BJ (cell line): Measurements from ENCODE around the gene SRMS. TPM values are rescaled to one million over a fixed set of nuclear protein-coding genes. Genes with fewer than 3 reads are reported as not detected.

ENCODE experiments used
- CTCF ChIA-PET: fragments of 350-600 bp; formaldehyde crosslinking; extraction: SDS; loops from one replicate; lab custom pipeline; 2021; ENCODE audit warnings: antibody characterized with exemption, inconsistent platforms; lab: Yijun Ruan, JAX
- POLR2A ChIA-PET: fragments of 300-600 bp; sonication (Branson Sonifier 250); formaldehyde crosslinking; extraction: SDS; loops from one replicate; lab custom pipeline; 2021; ENCODE audit warnings: antibody characterized with exemption; lab: Charles Lee
- DNase-seq: peaks from one replicate; pipeline ENCODE4 v3.0.0-alpha.2; 2011; ENCODE audit warnings: low read depth
- H3K27me3 ChIP-seq: 2 replicates; pipeline ENCODE4 v1.6.0; 2011; ENCODE audit warnings: low read length; ENCODE audit not compliant: control insufficient read depth, insufficient read depth
- H3K36me3 ChIP-seq: 2 replicates; pipeline ENCODE4 v1.5.1; 2011; ENCODE audit warnings: low read length; ENCODE audit not compliant: control insufficient read depth, insufficient read depth
- H3K4me3 ChIP-seq: 2 replicates; pipeline ENCODE4 v1.5.1; 2011; ENCODE audit warnings: low read depth, mild to moderate bottlenecking, control low read depth, low read length
- polyA plus RNA-seq: library from polyadenylated mRNA; depleted of rRNA; stranded (reverse); fragments of >200 nt; gene quantifications from 2 replicates; pipeline ENCODE4 v1.2.3, GENCODE V29; 2011
- TF ChIP-seq, protein P1 (sequence below): IDR thresholded peaks from 2 replicates; pipeline ENCODE4 v1.5.1; 2011; ENCODE audit warnings: low read depth, mild to moderate bottlenecking, control low read depth, inconsistent platforms, low read length, moderate library complexity; ENCODE audit not compliant: insufficient read depth

The SRMS gene
- polyA plus RNA-seq, 1 experiment: not detected

DNA sequence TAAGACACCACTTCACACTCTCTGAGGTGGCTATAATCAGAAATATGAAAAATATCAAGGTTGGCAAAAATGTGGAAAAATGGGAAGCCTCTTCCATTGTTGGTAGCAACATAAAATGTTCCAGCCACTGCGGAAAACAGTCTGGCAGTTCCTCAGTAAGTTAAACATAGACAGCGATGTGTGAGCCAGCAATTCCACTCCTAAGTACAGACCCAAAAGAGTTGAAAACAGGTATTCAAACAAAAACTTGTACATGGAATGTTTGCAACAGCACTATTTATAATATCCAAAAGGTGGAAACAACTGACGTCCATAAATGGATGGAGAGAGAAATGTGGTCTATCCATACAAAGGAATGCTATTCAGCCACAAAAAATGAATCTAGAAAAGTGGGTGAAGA is 34.3 kb downstream of the SRMS start:
- Histone ChIP-seq H3K4me3 (no peak overlapping the region), H3K27me3 (peaks cover 2% of the 10 kb centered on the region; the same call in 1 of the 2 replicates), H3K36me3 (no peaks in the 10 kb centered on the region)
- ChIA-PET POLR2A (no interaction called here), CTCF (interaction anchor here (0.9 kb wide), 1 partner anchor 17 kb away, joined by 3 read pairs; no protein-coding TSS in a partner anchor)
- TF ChIP-seq, protein P1, sequence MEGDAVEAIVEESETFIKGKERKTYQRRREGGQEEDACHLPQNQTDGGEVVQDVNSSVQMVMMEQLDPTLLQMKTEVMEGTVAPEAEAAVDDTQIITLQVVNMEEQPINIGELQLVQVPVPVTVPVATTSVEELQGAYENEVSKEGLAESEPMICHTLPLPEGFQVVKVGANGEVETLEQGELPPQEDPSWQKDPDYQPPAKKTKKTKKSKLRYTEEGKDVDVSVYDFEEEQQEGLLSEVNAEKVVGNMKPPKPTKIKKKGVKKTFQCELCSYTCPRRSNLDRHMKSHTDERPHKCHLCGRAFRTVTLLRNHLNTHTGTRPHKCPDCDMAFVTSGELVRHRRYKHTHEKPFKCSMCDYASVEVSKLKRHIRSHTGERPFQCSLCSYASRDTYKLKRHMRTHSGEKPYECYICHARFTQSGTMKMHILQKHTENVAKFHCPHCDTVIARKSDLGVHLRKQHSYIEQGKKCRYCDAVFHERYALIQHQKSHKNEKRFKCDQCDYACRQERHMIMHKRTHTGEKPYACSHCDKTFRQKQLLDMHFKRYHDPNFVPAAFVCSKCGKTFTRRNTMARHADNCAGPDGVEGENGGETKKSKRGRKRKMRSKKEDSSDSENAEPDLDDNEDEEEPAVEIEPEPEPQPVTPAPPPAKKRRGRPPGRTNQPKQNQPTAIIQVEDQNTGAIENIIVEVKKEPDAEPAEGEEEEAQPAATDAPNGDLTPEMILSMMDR: no peak
- DNase-seq: no peak

DNA sequence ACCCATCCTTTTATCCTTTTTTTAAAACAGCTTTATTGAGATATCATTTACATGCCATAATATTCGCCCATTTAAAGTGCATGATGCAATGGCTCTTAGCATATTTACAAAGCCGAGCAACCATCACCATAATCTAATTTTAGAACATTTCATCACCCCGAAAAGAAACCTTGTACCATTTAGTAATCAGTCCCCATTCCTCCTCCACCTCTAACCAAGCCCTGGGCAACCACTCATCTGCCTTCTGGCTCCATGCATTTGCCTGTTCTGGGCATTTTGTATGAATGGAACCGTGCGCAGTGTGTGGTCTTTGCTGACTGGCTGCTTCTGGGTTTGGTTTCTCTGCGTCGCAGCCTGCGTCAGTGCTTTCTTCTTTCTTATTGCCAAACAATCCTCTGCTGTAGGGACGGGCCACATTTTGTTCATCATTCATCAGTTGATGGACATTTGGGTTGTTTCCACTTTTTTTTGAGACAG is 38.4 kb downstream of the SRMS start:
- H3K4me3 ChIP-seq: no peak overlapping the region
- H3K36me3 ChIP-seq: no peaks in the 10 kb centered on the region
- DNase-seq: no peak
- POLR2A ChIA-PET: no interaction called here
- H3K27me3 ChIP-seq: peaks cover 4% of the 10 kb centered on the region
- TF ChIP-seq, protein P1: no peak
- CTCF ChIA-PET: interaction anchor here (0.7 to 1.3 kb wide), 2 partner anchors 12 to 13 kb away, joined by 3 to 5 read pairs; no protein-coding TSS in a partner anchor

DNA sequence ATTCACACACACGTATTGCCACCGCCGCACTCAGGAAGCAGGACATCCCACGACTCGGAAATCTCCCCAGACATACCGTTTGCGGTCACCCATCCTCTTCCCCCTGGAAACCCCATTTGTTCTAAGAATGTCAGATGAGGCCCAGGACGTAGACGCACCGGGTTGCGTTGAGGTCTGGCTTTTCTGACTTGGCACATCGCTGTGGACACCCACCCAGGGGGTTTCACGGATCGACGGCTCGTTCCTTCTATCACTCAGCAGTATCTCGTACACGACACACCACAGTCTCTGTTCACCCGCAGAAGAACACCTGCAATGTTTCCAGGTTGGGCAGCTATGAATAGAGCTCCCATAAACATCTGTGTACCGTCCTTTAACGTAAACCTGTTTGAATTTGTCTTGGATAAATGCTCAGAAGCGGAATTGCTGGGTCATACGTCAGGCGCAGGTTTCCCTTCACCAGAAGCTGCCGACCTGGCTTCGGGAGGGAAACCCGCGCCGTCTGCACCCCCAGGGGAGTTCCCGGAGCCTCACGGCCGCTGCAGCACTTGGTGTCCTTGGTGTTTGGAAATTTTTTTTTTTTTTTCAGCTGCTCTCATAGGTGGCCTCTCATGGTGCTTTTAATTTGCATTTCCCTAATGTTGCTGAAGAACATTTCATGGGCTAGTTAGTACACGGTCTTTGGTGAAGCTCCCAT is 39.3 kb downstream of the SRMS start:
- TF ChIP-seq, protein P1: no peak
- Histone ChIP-seq H3K27me3 (peaks cover 6% of the 10 kb centered on the region), H3K4me3 (no peak overlapping the region), H3K36me3 (no peaks in the 10 kb centered on the region)
- ChIA-PET POLR2A (no interaction called here), CTCF (interaction anchor here (0.7 to 1.3 kb wide), 3 partner anchors 11 to 13 kb away, joined by 3 to 5 read pairs (median 4); partner anchors contain the start of gene PPDPF)
- DNase-seq: no peak

DNA sequence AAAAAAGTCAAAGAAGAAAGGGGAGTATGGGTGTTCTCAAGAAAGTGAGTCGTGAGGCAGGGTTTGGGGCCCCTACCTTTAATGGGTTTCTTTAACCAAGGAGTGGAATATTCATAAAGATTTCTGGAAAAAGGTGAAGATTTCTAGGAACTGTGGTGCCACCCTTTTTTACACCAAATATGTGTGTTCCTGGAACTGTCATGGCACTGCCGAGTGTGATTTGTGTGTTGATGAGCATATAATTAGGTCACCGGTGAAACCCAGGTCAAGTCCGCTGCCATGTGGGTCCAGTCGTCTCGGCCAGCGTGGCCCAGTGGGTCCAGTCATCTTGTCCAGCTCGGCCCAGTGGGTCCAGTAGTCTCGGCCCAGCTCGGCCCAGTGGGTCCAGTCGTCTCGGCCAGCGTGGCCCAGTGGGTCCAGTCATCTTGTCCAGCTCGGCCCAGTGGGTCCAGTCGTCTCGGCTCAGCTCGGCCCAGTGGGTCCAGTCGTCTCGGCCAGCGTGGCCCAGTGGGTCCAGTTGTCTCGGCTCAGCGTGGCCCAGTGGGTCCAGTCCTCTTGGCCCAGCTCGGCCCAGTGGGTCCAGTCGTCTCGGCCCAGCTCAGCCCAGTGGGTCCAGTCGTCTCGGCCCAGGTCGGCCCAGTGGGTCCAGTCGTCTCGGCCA is 40.3 kb downstream of the SRMS start:
- peaks cover 8% of the 10 kb centered on the region for H3K27me3 ChIP-seq
- TF ChIP-seq, protein P1: no peak
- ChIA-PET CTCF (interaction anchor here (0.6 to 0.7 kb wide), 2 partner anchors 13 to 62 kb away, joined by 4 read pairs; partner anchors contain the start of gene PPDPF), POLR2A (no interaction called here)
- H3K36me3 ChIP-seq: no peaks in the 10 kb centered on the region
- H3K4me3 ChIP-seq: no peak overlapping the region
- DNase-seq: no peak

DNA sequence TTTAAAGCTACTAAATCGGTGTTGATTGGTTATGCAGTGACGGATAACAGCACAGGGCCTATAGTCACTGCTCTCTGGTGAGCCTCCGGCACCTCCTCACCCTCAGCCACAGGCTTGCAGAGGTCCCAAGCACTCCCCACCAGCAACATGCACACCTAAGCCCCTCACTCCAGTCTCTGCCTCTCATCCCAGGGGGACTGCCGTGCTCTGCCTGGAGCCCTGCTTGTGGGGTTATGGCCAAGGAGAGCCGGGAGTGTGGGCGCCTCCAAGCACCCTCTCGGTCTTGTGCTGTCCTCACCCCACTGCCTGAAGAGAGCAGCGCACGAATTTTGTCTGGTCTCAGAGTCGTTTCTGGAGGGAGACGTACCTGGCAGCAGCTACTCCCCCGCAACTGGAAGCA is 41.8 kb downstream of the SRMS start:
- DNase-seq: no peak
- Histone ChIP-seq H3K27me3 (peaks cover 7% of the 10 kb centered on the region), H3K4me3 (no peak overlapping the region), H3K36me3 (no peaks in the 10 kb centered on the region)
- TF ChIP-seq, protein P1: no peak
- POLR2A ChIA-PET: no interaction called here
- CTCF ChIA-PET: interaction anchor here (0.5 to 2.9 kb wide), 2 partner anchors 9 to 11 kb away, joined by 3 to 19 read pairs; no protein-coding TSS in a partner anchor
